Endothelial cell of umbilical vein (primary cell): Measurements from ENCODE around the gene ZNF516.

Source experiments
- CTCF ChIP-seq, 2 donors: IDR thresholded peaks; 1 replicate in 1 of 2; 2 replicates in 1 of 2; pipeline ENCODE4 v1.5.1; 2011; ENCODE audit warnings: low read length in 2 of 2, mild to moderate bottlenecking in 2 of 2, moderate library complexity in 2 of 2, control low read depth in 1 of 2, inconsistent platforms in 1 of 2, low read depth in 1 of 2; ENCODE audit not compliant: insufficient read depth in 1 of 2; ENCODE audit errors: extremely low read depth in 1 of 2
- EZH2 ChIP-seq: IDR thresholded peaks from 2 replicates; pipeline ENCODE4 v1.6.1; 2012; ENCODE audit warnings: borderline replicate concordance, low read depth, mild to moderate bottlenecking, moderate library complexity, low read length, inconsistent platforms; ENCODE audit not compliant: severe bottlenecking
- FOS ChIP-seq: IDR thresholded peaks from 2 replicates; pipeline ENCODE4 v1.6.1; 2011; ENCODE audit warnings: mild to moderate bottlenecking, low read length, moderate library complexity, borderline replicate concordance; ENCODE audit not compliant: insufficient read depth
- GATA2 ChIP-seq: IDR thresholded peaks from 2 replicates; pipeline ENCODE4 v1.7.0; 2011; ENCODE audit warnings: low read depth, mild to moderate bottlenecking, moderate library complexity, mixed read lengths, low read length; ENCODE audit not compliant: insufficient read length, insufficient read depth
- MAX ChIP-seq: IDR thresholded peaks from 2 replicates; pipeline ENCODE4 v1.6.1; 2011; ENCODE audit not compliant: insufficient read depth, insufficient read length
- MYC ChIP-seq: IDR thresholded peaks from one replicate; pipeline ENCODE4 v1.6.1; 2011; ENCODE audit warnings: mild to moderate bottlenecking, low read depth, low read length
- POLR2A ChIP-seq: IDR thresholded peaks from 2 replicates; pipeline ENCODE4 v1.6.1; 2012; ENCODE audit warnings: low read depth, mild to moderate bottlenecking, control low read depth, low read length
- POLR2AphosphoS5 ChIP-seq: IDR thresholded peaks from 2 replicates; pipeline ENCODE4 v1.6.1; 2012; ENCODE audit warnings: low read depth, mild to moderate bottlenecking, control low read depth, low read length, moderate library complexity; ENCODE audit not compliant: insufficient read depth

DNA sequence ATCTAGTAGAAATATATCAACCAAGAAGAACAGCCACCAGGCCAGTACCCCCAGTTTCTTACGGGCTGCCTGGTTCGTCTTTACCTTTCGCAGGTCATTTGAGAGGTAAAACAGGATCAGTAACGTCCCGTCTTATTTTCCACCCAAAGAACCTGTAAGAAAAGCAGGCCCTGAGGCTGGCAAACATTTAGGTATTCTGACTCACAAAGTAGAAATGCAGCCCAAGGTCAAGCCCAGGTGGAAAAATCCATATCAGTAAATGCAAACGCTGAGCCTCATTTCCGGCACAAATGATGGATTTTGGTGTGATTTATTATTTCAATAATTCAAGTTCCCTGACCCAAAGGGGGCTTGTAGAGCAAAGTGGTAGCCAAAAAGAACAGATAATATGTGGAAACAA, 171.2 kb downstream of the ZNF516 start:
- TF ChIP-seq CTCF (IDR thresholded peaks at IDR 0.05; ENCODE audit: extremely low read depth in 1 of 2, insufficient read depth in 1 of 2, low read depth in 1 of 2, low read length in 2 of 2) = no peak
- no peak for TF ChIP-seq POLR2A
- TF ChIP-seq POLR2AphosphoS5 = no peak
- TF ChIP-seq MAX = no peak
- no peak for TF ChIP-seq EZH2
- no peak for TF ChIP-seq MYC
- TF ChIP-seq FOS = no peak
- TF ChIP-seq GATA2 = no peak
